Endothelial cell of umbilical vein (primary cell): Measurements from ENCODE around the gene C16orf87. TPM values are rescaled to one million over a fixed set of nuclear protein-coding genes. Genes with fewer than 3 reads are reported as not detected.
A peak's percentile ranks its signal among the peaks of the same experiment; 100 is the strongest.

Source experiments
- BruUV-seq: library from RNA; stranded (reverse); fragments of 400-500 nt; replicated peaks from 2 replicates; lab custom pipeline; 2021; lab: Mats Ljungman, UMichigan
- CTCF ChIA-PET: fragments of 300-600, 350-600 bp; sonication (Branson Sonifier 250); formaldehyde crosslinking; loops from one replicate; lab custom pipeline; 2021; ENCODE audit warnings: antibody characterized with exemption, inconsistent platforms; lab: Charles Lee
- POLR2A ChIA-PET: fragments of 300-600, 350-600 bp; sonication (Branson Sonifier 250); formaldehyde crosslinking; loops from one replicate; lab custom pipeline; 2021; ENCODE audit warnings: antibody characterized with exemption, inconsistent platforms; lab: Charles Lee
- DNase-seq: peaks from one replicate; pipeline ENCODE4 v3.0.0-alpha.2; 2011; ENCODE audit warnings: low read depth, low spot score
- FAIRE-seq: peaks from 2 replicates; lab custom pipeline; 2011; peaks lifted over from hg19 to GRCh38; lab: Jason Lieb, UNC
- H2AFZ ChIP-seq: 2 replicates; pipeline ENCODE4 v1.6.0; 2012; ENCODE audit warnings: low read depth, low read length, control low read depth, inconsistent platforms
- H3K27ac ChIP-seq: 2 replicates; pipeline ENCODE4 v1.5.1; 2011; ENCODE audit warnings: low read depth, mild to moderate bottlenecking, control low read depth, low read length, moderate library complexity; ENCODE audit not compliant: insufficient read depth
- H3K27me3 ChIP-seq, 2 experiments: 2 replicates each; pipeline versions ENCODE4 v1.6.0 to v1.6.1; 2011; ENCODE audit warnings: low read length in 2 of 2, mixed read lengths in 1 of 2; ENCODE audit not compliant: control insufficient read depth in 2 of 2, insufficient read depth in 2 of 2
- H3K36me3 ChIP-seq, 2 experiments: 2 replicates in 1 of 2; 3 replicates in 1 of 2; pipeline ENCODE4 v1.5.1; 2011; ENCODE audit warnings: low read length in 2 of 2, mild to moderate bottlenecking in 1 of 2, moderate library complexity in 1 of 2; ENCODE audit not compliant: control insufficient read depth in 2 of 2, insufficient read depth in 2 of 2; ENCODE audit errors: extremely low read depth in 1 of 2
- H3K4me1 ChIP-seq: 3 replicates; pipeline ENCODE4 v1.5.1; 2011; ENCODE audit warnings: mild to moderate bottlenecking, low read length; ENCODE audit not compliant: control insufficient read depth, insufficient read depth; ENCODE audit errors: extremely low read depth
- H3K4me2 ChIP-seq: 2 replicates; pipeline ENCODE4 v1.6.1; 2011; ENCODE audit warnings: low read length, control low read depth, mixed read lengths; ENCODE audit not compliant: insufficient read depth
- H3K4me3 ChIP-seq, 3 experiments: fragments of 200-600 bp in 1 of 3; sonication (generic), shearing (Covaris generic) in 1 of 3; replicated peaks in 1 of 3; 2 replicates each; pipeline ENCODE4 v1.5.1; 2011 to 2016; ENCODE audit warnings: control low read depth in 3 of 3, low read length in 3 of 3, mild to moderate bottlenecking in 2 of 3, inconsistent platforms in 1 of 3, low read depth in 1 of 3, moderate library complexity in 1 of 3; ENCODE audit not compliant: insufficient read depth in 1 of 3
- H3K79me2 ChIP-seq: 2 replicates; pipeline ENCODE4 v1.6.0; 2012; ENCODE audit warnings: low read length, inconsistent platforms; ENCODE audit not compliant: control insufficient read depth, insufficient read depth
- H3K9ac ChIP-seq: replicated peaks from 2 replicates; pipeline ENCODE3; 2011; ENCODE audit warnings: low read length, control low read depth; ENCODE audit not compliant: insufficient read depth; ENCODE audit errors: extremely low read depth
- H3K9me1 ChIP-seq: replicated peaks from 3 replicates; pipeline ENCODE4 v1.6.0; 2011; ENCODE audit warnings: mild to moderate bottlenecking, low read length; ENCODE audit not compliant: control insufficient read depth, insufficient read depth; ENCODE audit errors: extremely low read depth
- H3K9me3 ChIP-seq: replicated peaks from 2 replicates; pipeline ENCODE4 v1.5.1; 2012; ENCODE audit warnings: low read length, inconsistent platforms; ENCODE audit not compliant: control insufficient read depth, insufficient read depth
- H4K20me1 ChIP-seq: replicated peaks from 2 replicates; pipeline ENCODE3; 2011; ENCODE audit warnings: mild to moderate bottlenecking, low read length; ENCODE audit not compliant: control insufficient read depth, insufficient read depth; ENCODE audit errors: extremely low read depth
- EZH2 ChIP-seq: IDR thresholded peaks from 2 replicates; pipeline ENCODE4 v1.6.1; 2012; ENCODE audit warnings: borderline replicate concordance, low read depth, mild to moderate bottlenecking, moderate library complexity, low read length, inconsistent platforms; ENCODE audit not compliant: severe bottlenecking
- FOS ChIP-seq: IDR thresholded peaks from 2 replicates; pipeline ENCODE4 v1.6.1; 2011; ENCODE audit warnings: mild to moderate bottlenecking, low read length, moderate library complexity, borderline replicate concordance; ENCODE audit not compliant: insufficient read depth
- GATA2 ChIP-seq: IDR thresholded peaks from 2 replicates; pipeline ENCODE4 v1.7.0; 2011; ENCODE audit warnings: low read depth, mild to moderate bottlenecking, moderate library complexity, mixed read lengths, low read length; ENCODE audit not compliant: insufficient read length, insufficient read depth
- JUN ChIP-seq: IDR thresholded peaks from 2 replicates; pipeline ENCODE4 v1.6.1; 2011; ENCODE audit warnings: borderline replicate concordance, low read depth; ENCODE audit not compliant: insufficient read length, insufficient read depth
- MAX ChIP-seq: IDR thresholded peaks from 2 replicates; pipeline ENCODE4 v1.6.1; 2011; ENCODE audit not compliant: insufficient read depth, insufficient read length
- MYC ChIP-seq: IDR thresholded peaks from one replicate; pipeline ENCODE4 v1.6.1; 2011; ENCODE audit warnings: mild to moderate bottlenecking, low read depth, low read length
- POLR2A ChIP-seq: IDR thresholded peaks from 2 replicates; pipeline ENCODE4 v1.6.1; 2012; ENCODE audit warnings: low read depth, mild to moderate bottlenecking, control low read depth, low read length
- POLR2AphosphoS5 ChIP-seq: IDR thresholded peaks from 2 replicates; pipeline ENCODE4 v1.6.1; 2012; ENCODE audit warnings: low read depth, mild to moderate bottlenecking, control low read depth, low read length, moderate library complexity; ENCODE audit not compliant: insufficient read depth
- dilution Hi-C: fragments of 300-500 bp; cut with MboI; formaldehyde crosslinking; loops from one replicate; pipeline ENCODE4 v1.15.0; 2019; ENCODE audit warnings: low sequenced_read_pairs; ENCODE audit not compliant: extremely low pct_ligation_motif_present
- intact Hi-C: fragments of 100-400 bp; cut with micrococcal nuclease; formaldehyde crosslinking; loops from one replicate; pipeline ENCODE4 v1.10.0; 2022
- polyA plus RNA-seq, 4 experiments: library from polyadenylated mRNA; depleted of rRNA in 3 of 4; stranded (reverse) in 3 of 4; unstranded in 1 of 4; fragments of >200 nt; gene quantifications; 2 replicates each; pipeline versions ENCODE4 v1.2.1 to v1.2.3, GENCODE V29; 2011 to 2012; ENCODE audit warnings: missing spikeins in 1 of 4
- total RNA-seq: library from RNA; stranded (reverse); gene quantifications from 2 replicates; pipeline ENCODE4 v1.2.3, GENCODE V29; 2021
- TF ChIP-seq, protein P1 (sequence below), 2 donors: IDR thresholded peaks; 1 replicate in 1 of 2; 2 replicates in 1 of 2; pipeline ENCODE4 v1.5.1; 2011; ENCODE audit warnings: low read length in 2 of 2, mild to moderate bottlenecking in 2 of 2, moderate library complexity in 2 of 2, control low read depth in 1 of 2, inconsistent platforms in 1 of 2, low read depth in 1 of 2; ENCODE audit not compliant: insufficient read depth in 1 of 2; ENCODE audit errors: extremely low read depth in 1 of 2

C16orf87 gene
- total and polyA plus RNA-seq, 2 donors (not counting 3 experiments of a cell fraction or from before 2014, with no cell fraction given) = 2.4 to 8.5 TPM

DNA sequence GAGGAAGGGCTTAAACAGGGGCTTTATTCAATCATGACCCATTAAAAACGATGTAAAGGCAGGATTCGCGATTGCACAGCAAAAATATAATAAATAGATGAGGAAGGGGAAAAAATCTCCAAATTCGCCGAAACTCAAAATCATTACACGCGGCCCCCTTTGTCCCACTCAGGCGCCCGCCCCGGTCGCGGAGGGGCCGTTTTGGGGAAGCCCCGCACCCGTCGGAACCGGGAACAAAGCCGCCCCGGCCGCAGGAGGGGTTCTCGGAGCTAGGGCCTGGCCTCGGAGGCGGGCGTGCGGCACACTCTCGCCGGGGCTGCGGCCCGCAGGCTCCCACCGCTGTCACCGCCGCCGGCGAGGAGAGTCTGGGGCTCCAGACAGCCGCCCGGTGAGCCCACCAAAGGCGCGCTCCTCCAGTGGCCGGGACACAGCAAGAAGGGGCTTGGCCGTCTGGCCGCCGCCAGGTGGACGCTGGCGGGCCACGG is 521 bp downstream of the C16orf87 start:
- intact Hi-C loops (loop anchor here (5.0 kb wide), 1 partner anchor 312 kb away; the partner anchor contains the start of gene NETO2), dilution Hi-C loops (no loop called here)
- peak overlapping the region; percentile 88 for H3K4me2 ChIP-seq
- peak overlapping the region; percentile 74 to 91 (median 82) for H3K4me3 ChIP-seq
- BruUV-seq = no TSS peak
- H3K36me3 ChIP-seq = no peaks in the 10 kb centered on the region
- CTCF ChIA-PET = interaction anchor here (1.2 to 2.3 kb wide), 3 partner anchors 23 to 157 kb away, joined by 4 to 6 read pairs (median 5); no protein-coding TSS in a partner anchor
- DNase-seq (no peak), FAIRE-seq (no peak)
- peak overlapping the region; percentile 90 for H3K9ac ChIP-seq
- H2AFZ ChIP-seq = peak overlapping the region; percentile 92
- H3K4me1 ChIP-seq = peaks cover 24% of the 10 kb centered on the region
- no peaks in the 10 kb centered on the region for H4K20me1 ChIP-seq
- POLR2A ChIA-PET = interaction anchor here (1.1 kb wide), 1 partner anchor 41 kb away, joined by 4 read pairs; no protein-coding TSS in a partner anchor
- H3K27ac ChIP-seq = peak overlapping the region; percentile 50
- no peaks in the 10 kb centered on the region for H3K9me3 ChIP-seq
- H3K27me3 ChIP-seq = peaks cover 8 to 13% of the 10 kb centered on the region in 2 experiments
- H3K79me2 ChIP-seq = peaks cover 31% of the 10 kb centered on the region
- TF ChIP-seq GATA2 (no peak), POLR2AphosphoS5 (no peak), POLR2A (no peak), JUN (no peak), EZH2 (no peak), MYC (no peak), MAX (no peak), FOS (no peak)
- TF ChIP-seq, protein P1, sequence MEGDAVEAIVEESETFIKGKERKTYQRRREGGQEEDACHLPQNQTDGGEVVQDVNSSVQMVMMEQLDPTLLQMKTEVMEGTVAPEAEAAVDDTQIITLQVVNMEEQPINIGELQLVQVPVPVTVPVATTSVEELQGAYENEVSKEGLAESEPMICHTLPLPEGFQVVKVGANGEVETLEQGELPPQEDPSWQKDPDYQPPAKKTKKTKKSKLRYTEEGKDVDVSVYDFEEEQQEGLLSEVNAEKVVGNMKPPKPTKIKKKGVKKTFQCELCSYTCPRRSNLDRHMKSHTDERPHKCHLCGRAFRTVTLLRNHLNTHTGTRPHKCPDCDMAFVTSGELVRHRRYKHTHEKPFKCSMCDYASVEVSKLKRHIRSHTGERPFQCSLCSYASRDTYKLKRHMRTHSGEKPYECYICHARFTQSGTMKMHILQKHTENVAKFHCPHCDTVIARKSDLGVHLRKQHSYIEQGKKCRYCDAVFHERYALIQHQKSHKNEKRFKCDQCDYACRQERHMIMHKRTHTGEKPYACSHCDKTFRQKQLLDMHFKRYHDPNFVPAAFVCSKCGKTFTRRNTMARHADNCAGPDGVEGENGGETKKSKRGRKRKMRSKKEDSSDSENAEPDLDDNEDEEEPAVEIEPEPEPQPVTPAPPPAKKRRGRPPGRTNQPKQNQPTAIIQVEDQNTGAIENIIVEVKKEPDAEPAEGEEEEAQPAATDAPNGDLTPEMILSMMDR (IDR thresholded peaks at IDR 0.05; ENCODE audit: extremely low read depth in 1 of 2, insufficient read depth in 1 of 2, low read depth in 1 of 2, low read length in 2 of 2) = no peak
- H3K9me1 ChIP-seq = no peaks in the 10 kb centered on the region
